GM12801 (cell line): Measurements from ENCODE around the gene CARMIL1.

ENCODE experiments used
- CTCF ChIP-seq: IDR thresholded peaks from one replicate; pipeline ENCODE4 v1.5.1; 2011; ENCODE audit warnings: control low read depth; ENCODE audit not compliant: insufficient read length; ENCODE audit errors: extremely low read depth

Gene CARMIL1

GRCh38 chr6:25360621-25361020 lies 81.4 kb downstream of the CARMIL1 start:
- no peak for TF ChIP-seq CTCF

- TF ChIP-seq CTCF: no peak
Observed at GRCh38 chr6:25363427-25363826, 84.3 kb downstream of the CARMIL1 start.

- TF ChIP-seq CTCF: no peak
Observed at GRCh38 chr6:25365154-25365553, 86.0 kb downstream of the CARMIL1 start.

GRCh38 chr6:25366903-25367545 lies 87.8 kb downstream of the CARMIL1 start:
- TF ChIP-seq CTCF: no peak

- TF ChIP-seq CTCF: no peak
Observed at GRCh38 chr6:25369036-25369432, 89.9 kb downstream of the CARMIL1 start.

- TF ChIP-seq CTCF: no peak
Observed at GRCh38 chr6:25369433-25370177, 90.4 kb downstream of the CARMIL1 start.

- TF ChIP-seq CTCF: no peak
Observed at GRCh38 chr6:25370178-25371036, 91.2 kb downstream of the CARMIL1 start.
